Uterus (tissue), 2 donors: ENCODE results near the gene PDS5B.

Experiments
- CTCF ChIP-seq, 4 experiments: fragments of 200-600 bp in 2 of 4; fragments of 450-650 bp in 2 of 4; sonication (generic) in 2 of 4; IDR thresholded peaks; one replicate each; pipeline ENCODE4 v1.5.1; 2016 to 2019; ENCODE audit warnings: antibody characterized with exemption in 4 of 4, mild to moderate bottlenecking in 2 of 4, moderate library complexity in 1 of 4
- POLR2A ChIP-seq, 2 donors: fragments of 450-650 bp; IDR thresholded peaks; one replicate each; pipeline ENCODE4 v1.6.1; 2016; ENCODE audit warnings: antibody characterized with exemption in 2 of 2, mild to moderate bottlenecking in 1 of 2, moderate library complexity in 1 of 2

GRCh38 chr13:32587811-32588170 is 1.5 kb downstream of the PDS5B start:
- TF ChIP-seq CTCF (IDR thresholded peaks at IDR 0.05) (no peak), POLR2A (IDR thresholded peaks at IDR 0.05) (no peak)
